ENCODE results near the gene REV3L. TPM values are rescaled to one million over a fixed set of nuclear protein-coding genes. Genes with fewer than 3 reads are reported as not detected.

REV3L gene
- polyA plus RNA-seq, 1 of the 3 experiments (the other 2 are of a cell fraction) = 7.3 TPM

GRCh38 chr6:111329882-111330633, 153.0 kb downstream of the REV3L start:
- POLR2A ChIA-PET = no interaction called here

GRCh38 chr6:111326563-111326962, 156.5 kb downstream of the REV3L start:
- Histone ChIP-seq H3K4me3 (ENCODE audit: low read depth in 2 of 2, low read length in 1 of 2) (no peak overlapping the region), H3K27me3 (ENCODE audit: insufficient read depth) (no peaks in the 10 kb centered on the region), H3K36me3 (replicated peaks in 1 of 2; ENCODE audit: control insufficient read depth in 1 of 2, insufficient read depth in 2 of 2, low read length in 1 of 2) (peaks cover 51 to 62% of the 10 kb centered on the region in 2 experiments), H3K27ac (ENCODE audit: low read depth in 2 of 2, low read length in 1 of 2) (no peak overlapping the region), H3F3A (replicated peaks; ENCODE audit: insufficient read depth) (peaks cover 8% of the 10 kb centered on the region), H3K79me2 (ENCODE audit: insufficient read depth) (no peaks in the 10 kb centered on the region), H3K9ac (no peak overlapping the region), H3K9me3 (no peaks in the 10 kb centered on the region), H3K9me2 (no peaks in the 10 kb centered on the region), H4K20me1 (ENCODE audit: insufficient read depth) (no peaks in the 10 kb centered on the region), H3K4me2 (no peak overlapping the region), H3K4me1 (ENCODE audit: control insufficient read depth in 1 of 2, insufficient read depth in 2 of 2, low read depth in 1 of 2, low read length in 1 of 2) (no peaks in the 10 kb centered on the region), H2AFZ (ENCODE audit: low read depth) (no peak overlapping the region)
- WGBS (ENCODE audit: low lambda C conversion rate) = 94% methylated on average over 3 of the region's 3 CpGs
- CTCF ChIA-PET = interaction anchor here (1.0 kb wide), 1 partner anchor 68 kb away, joined by 6 read pairs; a partner anchor contains a TSS
- POLR2A ChIA-PET = no interaction called here
- DNase-seq = no peak
- TF ChIP-seq RAD21 (IDR thresholded peaks at IDR 0.05; ENCODE audit: low read length) (no peak), SMC3 (IDR thresholded peaks at IDR 0.05; ENCODE audit: low read depth, low read length) (no peak), RCOR1 (IDR thresholded peaks at IDR 0.05; ENCODE audit: low read length) (no peak), CTCF (IDR thresholded peaks at IDR 0.05) (no peak), ZBTB33 (IDR thresholded peaks at IDR 0.05; ENCODE audit: borderline replicate concordance, low read depth) (no peak), ELF1 (IDR thresholded peaks at IDR 0.05) (no peak), TCF12 (IDR thresholded peaks at IDR 0.05) (no peak), MEF2A (IDR thresholded peaks at IDR 0.05; ENCODE audit: borderline replicate concordance, low read depth) (no peak)
- TF ChIP-seq, protein P1, sequence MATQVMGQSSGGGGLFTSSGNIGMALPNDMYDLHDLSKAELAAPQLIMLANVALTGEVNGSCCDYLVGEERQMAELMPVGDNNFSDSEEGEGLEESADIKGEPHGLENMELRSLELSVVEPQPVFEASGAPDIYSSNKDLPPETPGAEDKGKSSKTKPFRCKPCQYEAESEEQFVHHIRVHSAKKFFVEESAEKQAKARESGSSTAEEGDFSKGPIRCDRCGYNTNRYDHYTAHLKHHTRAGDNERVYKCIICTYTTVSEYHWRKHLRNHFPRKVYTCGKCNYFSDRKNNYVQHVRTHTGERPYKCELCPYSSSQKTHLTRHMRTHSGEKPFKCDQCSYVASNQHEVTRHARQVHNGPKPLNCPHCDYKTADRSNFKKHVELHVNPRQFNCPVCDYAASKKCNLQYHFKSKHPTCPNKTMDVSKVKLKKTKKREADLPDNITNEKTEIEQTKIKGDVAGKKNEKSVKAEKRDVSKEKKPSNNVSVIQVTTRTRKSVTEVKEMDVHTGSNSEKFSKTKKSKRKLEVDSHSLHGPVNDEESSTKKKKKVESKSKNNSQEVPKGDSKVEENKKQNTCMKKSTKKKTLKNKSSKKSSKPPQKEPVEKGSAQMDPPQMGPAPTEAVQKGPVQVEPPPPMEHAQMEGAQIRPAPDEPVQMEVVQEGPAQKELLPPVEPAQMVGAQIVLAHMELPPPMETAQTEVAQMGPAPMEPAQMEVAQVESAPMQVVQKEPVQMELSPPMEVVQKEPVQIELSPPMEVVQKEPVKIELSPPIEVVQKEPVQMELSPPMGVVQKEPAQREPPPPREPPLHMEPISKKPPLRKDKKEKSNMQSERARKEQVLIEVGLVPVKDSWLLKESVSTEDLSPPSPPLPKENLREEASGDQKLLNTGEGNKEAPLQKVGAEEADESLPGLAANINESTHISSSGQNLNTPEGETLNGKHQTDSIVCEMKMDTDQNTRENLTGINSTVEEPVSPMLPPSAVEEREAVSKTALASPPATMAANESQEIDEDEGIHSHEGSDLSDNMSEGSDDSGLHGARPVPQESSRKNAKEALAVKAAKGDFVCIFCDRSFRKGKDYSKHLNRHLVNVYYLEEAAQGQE (IDR thresholded peaks at IDR 0.05; ENCODE audit: low read depth, low read length) = no peak
- TF ChIP-seq, protein P2, sequence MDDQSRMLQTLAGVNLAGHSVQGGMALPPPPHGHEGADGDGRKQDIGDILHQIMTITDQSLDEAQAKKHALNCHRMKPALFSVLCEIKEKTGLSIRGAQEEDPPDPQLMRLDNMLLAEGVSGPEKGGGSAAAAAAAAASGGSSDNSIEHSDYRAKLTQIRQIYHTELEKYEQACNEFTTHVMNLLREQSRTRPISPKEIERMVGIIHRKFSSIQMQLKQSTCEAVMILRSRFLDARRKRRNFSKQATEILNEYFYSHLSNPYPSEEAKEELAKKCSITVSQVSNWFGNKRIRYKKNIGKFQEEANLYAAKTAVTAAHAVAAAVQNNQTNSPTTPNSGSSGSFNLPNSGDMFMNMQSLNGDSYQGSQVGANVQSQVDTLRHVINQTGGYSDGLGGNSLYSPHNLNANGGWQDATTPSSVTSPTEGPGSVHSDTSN (IDR thresholded peaks at IDR 0.05) = no peak

More at GRCh38 chr6:111329882-111330633, 153.0 kb downstream of the REV3L start:
- Histone ChIP-seq H3K9me3 (no peaks in the 10 kb centered on the region), H3K79me2 (ENCODE audit: insufficient read depth) (no peaks in the 10 kb centered on the region), H3F3A (replicated peaks; ENCODE audit: insufficient read depth) (peaks cover 8% of the 10 kb centered on the region), H3K9me2 (no peaks in the 10 kb centered on the region; the same call in 1 of the 2 replicates), H3K27me3 (ENCODE audit: insufficient read depth) (no peaks in the 10 kb centered on the region), H3K4me3 (ENCODE audit: low read depth in 2 of 2, low read length in 1 of 2) (no peak overlapping the region), H3K4me1 (ENCODE audit: control insufficient read depth in 1 of 2, insufficient read depth in 2 of 2, low read depth in 1 of 2, low read length in 1 of 2) (no peaks in the 10 kb centered on the region), H3K27ac (ENCODE audit: low read depth in 2 of 2, low read length in 1 of 2) (no peak overlapping the region), H3K9ac (no peak overlapping the region), H3K4me2 (no peak overlapping the region), H4K20me1 (ENCODE audit: insufficient read depth) (no peaks in the 10 kb centered on the region), H2AFZ (ENCODE audit: low read depth) (no peak overlapping the region), H3K36me3 (replicated peaks in 1 of 2; ENCODE audit: control insufficient read depth in 1 of 2, insufficient read depth in 2 of 2, low read length in 1 of 2) (peaks cover 59 to 74% of the 10 kb centered on the region in 2 experiments)
- TF ChIP-seq GABPA (IDR thresholded peaks at IDR 0.05; ENCODE audit: low read depth) = no peak
- TF ChIP-seq, protein P1 (IDR thresholded peaks at IDR 0.05; ENCODE audit: low read depth, low read length) = no peak
- TF ChIP-seq TAF1 (IDR thresholded peaks at IDR 0.05; ENCODE audit: borderline replicate concordance, low read depth, low read length) = no peak
- no peak for TF ChIP-seq FOSL2 (IDR thresholded peaks at IDR 0.05; ENCODE audit: borderline replicate concordance, low read depth)
- CTCF ChIA-PET = no interaction called here
- WGBS (ENCODE audit: low lambda C conversion rate) = 95% methylated on average over 3 of the region's 3 CpGs
- DNase-seq = no peak
